ENCODE data around the gene SERPINA1. TPM values are rescaled to one million over a fixed set of nuclear protein-coding genes. Genes with fewer than 3 reads are reported as not detected.

Gene SERPINA1
- total and polyA plus RNA-seq, 2 donors (not counting 1 experiment from before 2014, with no cell fraction given) = 0.69 to 6.8 TPM

- no peak overlapping the region for H3K4me3 ChIP-seq (ENCODE audit: control extremely low read depth in 1 of 5, extremely low read depth in 1 of 5, insufficient read depth in 1 of 5, low read depth in 2 of 5, low read length in 4 of 5)
- H3K4me3 Mint-ChIP-seq = no peak overlapping the region
- no peak for TF ChIP-seq EZH2 (IDR thresholded peaks at IDR 0.05; ENCODE audit: borderline replicate concordance, insufficient read depth, low read depth, low read length, poor library complexity, severe bottlenecking)
- no peak for TF ChIP-seq CTCF (IDR thresholded peaks at IDR 0.05)
- intact Hi-C loops (cut with micrococcal nuclease) = no loop called here
- ChIA-PET POLR2A (no interaction called here), CTCF (no interaction called here)
- H3K9ac ChIP-seq (ENCODE audit: low read length) = no peak overlapping the region
- no peaks in the 10 kb centered on the region for H3K79me2 ChIP-seq (ENCODE audit: control insufficient read depth, insufficient read depth, low read length)
- peaks cover 9% of the 10 kb centered on the region for H3K27me3 Mint-ChIP-seq
- H3K36me3 ChIP-seq (replicated peaks in 1 of 2; ENCODE audit: control extremely low read depth in 1 of 2, control insufficient read depth in 1 of 2, extremely low read depth in 1 of 2, insufficient read depth in 2 of 2, low read length in 1 of 2) = no peaks in the 10 kb centered on the region
- H2AFZ ChIP-seq (ENCODE audit: insufficient read depth, low read depth, low read length, poor library complexity, severe bottlenecking) = no peak overlapping the region
- no peaks in the 10 kb centered on the region for H3K4me1 ChIP-seq (ENCODE audit: control insufficient read depth in 2 of 2, insufficient read depth in 2 of 2, low read length in 2 of 2)
- DNase-seq (no peak), ATAC-seq (ENCODE audit: low read depth) (no peak)
- H3K27ac Mint-ChIP-seq = no peak overlapping the region
- no peaks in the 10 kb centered on the region for H4K20me1 ChIP-seq (ENCODE audit: control insufficient read depth, insufficient read depth, low read length, poor library complexity, severe bottlenecking)
- H3K4me1 Mint-ChIP-seq = no peaks in the 10 kb centered on the region
- no peak overlapping the region for H3K4me2 ChIP-seq (replicated peaks; ENCODE audit: low read depth, low read length, poor library complexity, severe bottlenecking)
- H3K9me3 ChIP-seq (ENCODE audit: control extremely low read depth in 1 of 3, control insufficient read depth in 2 of 3, insufficient read depth in 1 of 3, low read length in 2 of 3) = peaks cover 0 to 5% (median 0%) of the 10 kb centered on the region in 3 donors
- H3K9me3 Mint-ChIP-seq (ENCODE audit: insufficient read depth) = no peaks in the 10 kb centered on the region
- no peaks in the 10 kb centered on the region for H3K27me3 ChIP-seq (replicated peaks in 1 of 4; ENCODE audit: control extremely low read depth in 1 of 4, control insufficient read depth in 3 of 4, insufficient read depth in 4 of 4, low read length in 3 of 4)
- no peak overlapping the region for H3K27ac ChIP-seq (ENCODE audit: low read length in 2 of 2)
- 80% methylated on average over 8 of the region's 10 CpGs for WGBS (ENCODE audit: insufficient coverage)
Measured at GRCh38 chr14:94376976-94377865, 11.2 kb downstream of the SERPINA1 start.

Data from B cell (primary cell).